ENCODE data around the gene PUM2. TPM values are rescaled to one million over a fixed set of nuclear protein-coding genes. Genes with fewer than 3 reads are reported as not detected.

PUM2 gene
- total RNA-seq, 5 donors from 2014 or later (not counting 1 experiment from before 2014, with no cell fraction given): 128 to 154 (median 138) TPM

DNA sequence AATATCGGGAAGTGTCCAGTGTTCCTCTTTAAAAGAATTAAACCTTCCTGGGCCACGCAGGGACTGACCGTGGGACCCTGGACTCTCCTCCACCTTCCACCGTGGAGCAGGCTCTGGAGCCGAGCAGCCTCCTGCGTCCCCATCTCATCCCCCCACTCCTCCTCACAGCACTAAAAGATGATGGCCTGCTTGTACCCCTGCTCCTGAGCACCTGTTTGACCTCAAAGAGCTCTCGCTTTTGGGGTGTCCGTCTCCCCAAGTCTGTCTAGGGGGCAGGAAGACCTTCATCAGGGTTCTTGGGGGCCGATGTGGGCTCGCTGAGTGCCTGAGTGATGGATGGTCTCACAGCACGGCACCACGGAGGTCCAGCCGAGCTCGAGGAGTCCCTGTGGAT, 124.5 kb downstream of the PUM2 start:
- no peaks in the 10 kb centered on the region for H3K36me3 Mint-ChIP-seq
- H3K4me3 Mint-ChIP-seq: peak overlapping the region in 2 of 3 donors; percentile 41 to 66

DNA sequence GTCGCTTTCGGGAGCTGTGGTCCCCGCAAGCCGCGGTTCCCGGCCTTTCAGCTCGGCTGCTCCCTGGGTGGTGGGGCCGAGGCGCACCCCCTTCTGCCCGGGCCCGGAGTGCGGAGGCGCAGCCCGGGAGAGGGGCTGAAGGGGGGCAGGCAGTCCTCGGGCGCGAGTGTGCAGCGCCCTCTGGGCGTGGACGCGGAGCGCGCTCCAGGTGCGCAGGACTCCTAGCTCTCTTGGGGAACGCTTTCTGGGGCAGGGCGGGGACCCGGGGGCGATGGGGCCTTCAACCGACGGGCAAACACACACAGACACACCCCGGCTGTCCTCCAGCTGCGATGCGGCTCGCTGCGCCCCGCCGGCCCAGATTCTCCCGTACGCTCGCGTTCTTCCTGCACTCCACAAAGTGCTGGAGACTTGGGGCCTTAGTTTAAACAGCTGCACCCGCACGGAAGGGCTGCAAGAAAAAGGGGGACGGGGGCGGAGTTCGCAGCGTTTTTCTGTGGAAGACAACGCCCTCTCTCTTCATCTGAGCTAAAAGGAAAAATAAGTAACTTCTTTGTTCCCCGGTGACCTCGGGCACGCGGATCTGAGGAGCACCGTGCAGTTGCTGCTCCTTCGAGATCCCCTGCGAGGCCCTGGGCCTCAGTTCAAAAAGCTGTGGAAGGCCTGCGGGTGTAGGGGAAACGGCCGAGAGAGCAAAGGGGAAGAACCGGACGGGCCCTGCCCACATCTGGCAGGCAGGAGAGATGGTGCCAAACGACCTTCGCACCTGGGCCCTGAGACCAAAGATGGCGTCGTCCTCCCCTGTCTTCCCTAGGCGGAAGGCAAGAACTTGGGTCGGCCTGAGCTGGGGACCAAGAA, 125.1 kb downstream of the PUM2 start:
- Mint-ChIP-seq H3K27me3 (peaks cover 42 to 64% of the 10 kb centered on the region in 2 donors), H3K36me3 (no peaks in the 10 kb centered on the region), H3K4me3 (peak overlapping the region; percentile 41 to 66 (median 51)), H3K27ac (no peak overlapping the region), H3K4me1 (peaks cover 0 to 12% (median 10%) of the 10 kb centered on the region in 3 donors), H3K9me3 (no peaks in the 10 kb centered on the region)
- CTCF ChIA-PET: no interaction called here
- ATAC-seq (replicated peaks in 1 of 4) (peak; percentile 39 to 55 (median 48)), DNase-seq (peak in 8 of 35 experiments; percentile 4 to 21 (median 12))
- Histone ChIP-seq H3K4me3 (ENCODE audit: control insufficient read depth in 1 of 2, extremely low read depth in 1 of 2, low read length in 1 of 2) (peak overlapping the region in 1 of 2 donors; percentile 19), H3K36me3 (ENCODE audit: control insufficient read depth in 2 of 2, extremely low read depth in 1 of 2, insufficient read depth in 1 of 2, low read length in 1 of 2) (no peaks in the 10 kb centered on the region), H3K27ac (ENCODE audit: low read length) (no peak overlapping the region), H3K9me3 (no peaks in the 10 kb centered on the region), H3K4me1 (ENCODE audit: control insufficient read depth in 1 of 2, extremely low read depth in 1 of 2, insufficient read depth in 2 of 2, low read length in 2 of 2) (peaks cover 0 to 21% of the 10 kb centered on the region in 2 experiments), H3K27me3 (replicated peaks in 1 of 2; ENCODE audit: control insufficient read depth in 2 of 2, extremely low read depth in 1 of 2, insufficient read depth in 2 of 2, low read length in 1 of 2) (peaks cover 9 to 57% of the 10 kb centered on the region in 2 experiments)
- WGBS (ENCODE audit: insufficient coverage): 8% methylated on average over 63 of the region's 66 CpGs
- POLR2A ChIA-PET: no interaction called here

More for the DNA sequence above, 124.5 kb downstream of the PUM2 start:
- no peak for ATAC-seq (replicated peaks in 1 of 4)
- H3K9me3 Mint-ChIP-seq: no peaks in the 10 kb centered on the region
- CTCF ChIA-PET: no interaction called here
- no peak overlapping the region for H3K27ac Mint-ChIP-seq
- Histone ChIP-seq H3K27me3 (replicated peaks in 1 of 2; ENCODE audit: control insufficient read depth in 2 of 2, extremely low read depth in 1 of 2, insufficient read depth in 2 of 2, low read length in 1 of 2) (peaks cover 7 to 57% of the 10 kb centered on the region in 2 experiments), H3K9me3 (no peaks in the 10 kb centered on the region), H3K4me1 (ENCODE audit: control insufficient read depth in 1 of 2, extremely low read depth in 1 of 2, insufficient read depth in 2 of 2, low read length in 2 of 2) (peaks cover 0 to 21% of the 10 kb centered on the region in 2 experiments), H3K27ac (ENCODE audit: low read length) (no peak overlapping the region), H3K36me3 (ENCODE audit: control insufficient read depth in 2 of 2, extremely low read depth in 1 of 2, insufficient read depth in 1 of 2, low read length in 1 of 2) (no peaks in the 10 kb centered on the region), H3K4me3 (ENCODE audit: control insufficient read depth in 1 of 2, extremely low read depth in 1 of 2, low read length in 1 of 2) (no peak overlapping the region)
- POLR2A ChIA-PET: no interaction called here
- DNase-seq: no peak
- 90% methylated on average over 8 of the region's 14 CpGs for WGBS (ENCODE audit: insufficient coverage)
- H3K27me3 Mint-ChIP-seq: peaks cover 36 to 68% of the 10 kb centered on the region in 2 donors
- peaks cover 0 to 12% (median 10%) of the 10 kb centered on the region in 3 donors for H3K4me1 Mint-ChIP-seq

DNA sequence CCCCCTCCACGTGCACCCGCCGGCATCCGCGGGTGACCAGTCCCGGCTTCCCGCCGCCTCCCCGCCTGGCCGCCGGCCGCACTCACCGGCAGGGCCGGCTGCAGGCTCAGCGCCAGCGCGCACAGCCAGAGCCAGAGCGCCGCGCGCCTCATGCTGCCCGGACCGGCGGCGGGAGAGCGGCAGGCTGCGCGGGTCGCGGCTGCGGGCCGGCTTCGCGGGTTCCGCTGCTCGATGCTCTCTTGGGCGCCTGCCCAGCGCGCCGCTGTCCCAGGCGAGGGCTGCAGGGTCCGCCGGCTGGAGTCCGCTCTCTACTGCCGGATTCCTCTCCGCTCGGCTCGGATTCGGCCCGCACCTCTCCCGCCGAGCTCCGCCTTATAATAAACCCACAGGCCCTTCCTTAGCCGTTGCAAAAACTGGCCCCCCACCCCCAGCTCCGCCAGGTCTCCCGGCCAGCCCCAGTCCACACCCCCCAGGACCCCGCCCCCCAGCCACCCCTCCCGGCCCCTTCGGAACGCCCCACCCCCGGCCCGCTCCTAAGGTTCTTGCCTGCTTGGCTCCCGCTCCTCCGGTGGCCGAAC, 125.8 kb downstream of the PUM2 start, which contains the start of gene SDC1:
SDC1 (minus strand) TSS at position 415 of the 578 bp plus-strand sequence; CDS start at position 152, 263 bp downstream.
- 2% methylated on average over 56 of the region's 65 CpGs for WGBS (ENCODE audit: insufficient coverage)
- no peaks in the 10 kb centered on the region for H3K36me3 Mint-ChIP-seq
- Histone ChIP-seq H3K36me3 (ENCODE audit: control insufficient read depth in 2 of 2, extremely low read depth in 1 of 2, insufficient read depth in 1 of 2, low read length in 1 of 2) (no peaks in the 10 kb centered on the region), H3K9me3 (no peaks in the 10 kb centered on the region), H3K4me1 (ENCODE audit: control insufficient read depth in 1 of 2, extremely low read depth in 1 of 2, insufficient read depth in 2 of 2, low read length in 2 of 2) (peaks cover 0 to 21% of the 10 kb centered on the region in 2 experiments), H3K27me3 (replicated peaks in 1 of 2; ENCODE audit: control insufficient read depth in 2 of 2, extremely low read depth in 1 of 2, insufficient read depth in 2 of 2, low read length in 1 of 2) (peaks cover 9 to 58% of the 10 kb centered on the region in 2 experiments), H3K27ac (ENCODE audit: low read length) (no peak within 1 kb of the TSS), H3K4me3 (ENCODE audit: control insufficient read depth in 1 of 2, extremely low read depth in 1 of 2, low read length in 1 of 2) (peak within 1 kb of the TSS in 1 of 2 donors; percentile 70)
- ChIA-PET CTCF (no interaction called here), POLR2A (no interaction called here)
- H3K27ac Mint-ChIP-seq: no peak within 1 kb of the TSS
- DNase-seq: no peak
- ATAC-seq (replicated peaks in 1 of 4): peak in 2 of 4 experiments; percentile 26 to 35
- peak within 1 kb of the TSS; percentile 51 to 66 (median 61) for H3K4me3 Mint-ChIP-seq
- no peaks in the 10 kb centered on the region for H3K9me3 Mint-ChIP-seq
- H3K4me1 Mint-ChIP-seq: peaks cover 0 to 12% (median 10%) of the 10 kb centered on the region in 3 donors
- peaks cover 49 to 70% of the 10 kb centered on the region in 2 donors for H3K27me3 Mint-ChIP-seq

DNA sequence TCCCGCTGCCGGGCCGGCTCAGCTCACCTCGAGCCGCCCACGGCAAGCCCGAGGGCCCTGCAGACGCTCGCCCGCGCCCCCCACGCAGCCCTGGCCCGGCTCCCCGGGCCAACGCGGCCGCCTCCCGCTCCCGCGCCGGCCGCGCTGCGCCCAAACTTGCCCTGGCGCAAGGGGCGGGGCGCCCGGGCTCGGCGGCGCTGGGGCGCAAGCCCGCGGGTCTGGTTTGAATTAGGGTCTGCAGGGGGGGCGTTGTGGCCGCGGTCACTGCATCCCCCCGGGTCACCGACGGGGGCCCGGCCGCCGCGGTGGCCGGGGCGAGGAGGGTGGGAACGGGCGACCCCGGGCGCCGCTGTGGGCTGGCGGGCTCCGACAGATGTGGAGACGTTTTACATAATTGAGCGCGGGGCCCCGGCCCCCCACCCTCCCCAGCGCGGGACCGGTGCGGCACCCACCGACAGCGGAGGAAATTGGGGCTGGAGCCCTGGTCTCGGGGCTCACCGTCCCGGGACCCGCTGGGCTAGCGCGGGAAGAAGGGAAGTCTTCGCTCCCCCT, 126.4 kb downstream of the PUM2 start:
- H3K36me3 ChIP-seq (ENCODE audit: control insufficient read depth in 2 of 2, extremely low read depth in 1 of 2, insufficient read depth in 1 of 2, low read length in 1 of 2): no peaks in the 10 kb centered on the region
- WGBS (ENCODE audit: insufficient coverage): under 1% methylated on average over 64 of the region's 70 CpGs
- H3K4me3 ChIP-seq (ENCODE audit: control insufficient read depth in 1 of 2, extremely low read depth in 1 of 2, low read length in 1 of 2): peak overlapping the region in 1 of 2 donors; percentile 70
- no peaks in the 10 kb centered on the region for H3K9me3 ChIP-seq
- ATAC-seq (replicated peaks in 1 of 4) (peak in 1 of 4 experiments; percentile 19), DNase-seq (no peak)
- peaks cover 0 to 21% of the 10 kb centered on the region in 2 experiments for H3K4me1 ChIP-seq (ENCODE audit: control insufficient read depth in 1 of 2, extremely low read depth in 1 of 2, insufficient read depth in 2 of 2, low read length in 2 of 2)
- no peak overlapping the region for H3K27ac ChIP-seq (ENCODE audit: low read length)
- no peaks in the 10 kb centered on the region for H3K9me3 Mint-ChIP-seq
- H3K27me3 ChIP-seq (replicated peaks in 1 of 2; ENCODE audit: control insufficient read depth in 2 of 2, extremely low read depth in 1 of 2, insufficient read depth in 2 of 2, low read length in 1 of 2): peaks cover 9 to 63% of the 10 kb centered on the region in 2 experiments
- H3K4me1 Mint-ChIP-seq: peaks cover 0 to 12% (median 10%) of the 10 kb centered on the region in 3 donors
- ChIA-PET CTCF (no interaction called here), POLR2A (no interaction called here)
- H3K36me3 Mint-ChIP-seq: no peaks in the 10 kb centered on the region
- H3K4me3 Mint-ChIP-seq: no peak overlapping the region
- H3K27ac Mint-ChIP-seq: no peak overlapping the region
- H3K27me3 Mint-ChIP-seq: peaks cover 45 to 68% of the 10 kb centered on the region in 2 donors

DNA sequence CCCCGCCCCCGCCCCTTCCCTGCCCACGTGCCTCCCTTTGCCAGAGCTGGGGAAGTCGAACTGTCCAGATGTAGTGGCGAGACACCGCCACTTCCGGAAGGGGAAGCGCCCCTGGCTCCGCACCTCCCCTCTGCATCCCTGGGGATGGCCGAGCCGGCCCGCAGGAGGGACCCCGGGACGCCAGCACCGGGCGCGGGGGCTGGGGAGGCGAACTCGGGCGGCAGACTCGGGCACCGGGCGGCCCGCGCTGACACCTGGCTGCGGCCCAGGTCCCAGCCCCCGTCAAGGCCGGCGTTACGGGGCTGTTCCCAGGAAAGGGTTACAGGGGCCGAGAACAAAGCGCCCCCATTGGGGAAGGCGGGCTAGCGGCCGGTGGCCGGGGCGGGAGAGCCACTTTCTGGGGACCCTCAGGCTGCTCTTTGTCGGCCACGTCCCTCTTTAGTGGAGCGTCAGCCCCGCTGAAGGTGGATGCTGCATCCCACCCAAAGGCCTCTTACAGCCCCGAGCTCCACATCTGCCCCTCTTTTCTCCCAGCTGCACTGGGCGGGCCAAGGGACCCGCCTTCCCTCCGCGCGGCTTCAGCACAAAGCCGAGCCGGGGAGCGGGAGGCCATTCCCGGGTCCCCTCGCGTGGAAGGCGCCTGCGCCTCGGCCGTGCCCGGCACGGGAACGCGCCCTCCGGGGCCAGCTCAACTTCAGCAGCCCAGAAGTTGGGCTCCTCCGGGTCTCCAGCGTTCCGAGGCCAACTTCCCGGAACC, 127.1 kb downstream of the PUM2 start:
- ATAC-seq (replicated peaks in 1 of 4): peak in 2 of 4 experiments; percentile 9 to 18
- ChIA-PET POLR2A (no interaction called here), CTCF (no interaction called here)
- WGBS (ENCODE audit: insufficient coverage): 1% methylated on average over 65 of the region's 66 CpGs
- Histone ChIP-seq H3K4me1 (ENCODE audit: control insufficient read depth in 1 of 2, extremely low read depth in 1 of 2, insufficient read depth in 2 of 2, low read length in 2 of 2) (peaks cover 0 to 21% of the 10 kb centered on the region in 2 experiments), H3K4me3 (ENCODE audit: control insufficient read depth in 1 of 2, extremely low read depth in 1 of 2, low read length in 1 of 2) (peak overlapping the region in 1 of 2 donors; percentile 70), H3K27ac (ENCODE audit: low read length) (no peak overlapping the region), H3K27me3 (replicated peaks in 1 of 2; ENCODE audit: control insufficient read depth in 2 of 2, extremely low read depth in 1 of 2, insufficient read depth in 2 of 2, low read length in 1 of 2) (peaks cover 9 to 70% of the 10 kb centered on the region in 2 experiments), H3K9me3 (no peaks in the 10 kb centered on the region), H3K36me3 (ENCODE audit: control insufficient read depth in 2 of 2, extremely low read depth in 1 of 2, insufficient read depth in 1 of 2, low read length in 1 of 2) (no peaks in the 10 kb centered on the region)
- H3K27ac Mint-ChIP-seq: no peak overlapping the region
- no peak for DNase-seq
- H3K27me3 Mint-ChIP-seq: peaks cover 42 to 65% of the 10 kb centered on the region in 2 donors
- no peaks in the 10 kb centered on the region for H3K36me3 Mint-ChIP-seq
- peaks cover 0 to 12% (median 10%) of the 10 kb centered on the region in 3 donors for H3K4me1 Mint-ChIP-seq
- H3K9me3 Mint-ChIP-seq: no peaks in the 10 kb centered on the region
- H3K4me3 Mint-ChIP-seq: no peak overlapping the region
